Measurements from ENCODE around the gene TMEM232.
"Not testable (repeated sequence)": the region's sequence is repeated elsewhere in the genome, so short reads cannot be mapped to it uniquely, and the experiment has no call there.

TMEM232 gene

DNA sequence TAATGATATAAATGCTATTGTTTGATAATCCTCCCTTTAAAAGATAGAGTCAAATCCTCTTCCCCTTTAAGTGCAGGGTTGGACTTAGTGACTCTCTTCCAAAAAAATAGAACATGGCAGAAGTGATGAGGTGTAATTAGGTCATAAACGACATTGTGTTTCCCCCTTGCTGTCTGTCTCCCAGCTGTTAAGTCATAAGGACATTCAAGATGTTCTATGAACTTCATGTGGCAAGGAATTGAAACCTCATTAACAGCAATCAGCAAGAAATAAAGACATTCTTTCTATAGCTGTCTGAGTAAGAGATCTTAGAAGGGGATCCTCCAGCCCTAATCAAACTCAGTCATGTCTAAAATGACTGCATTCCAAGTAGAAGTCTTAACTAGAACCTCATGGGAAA, 9.1 kb upstream of the TMEM232 start:
- no peak for DNase-seq (ENCODE audit: low spot score)
- TF ChIP-seq, protein P1, sequence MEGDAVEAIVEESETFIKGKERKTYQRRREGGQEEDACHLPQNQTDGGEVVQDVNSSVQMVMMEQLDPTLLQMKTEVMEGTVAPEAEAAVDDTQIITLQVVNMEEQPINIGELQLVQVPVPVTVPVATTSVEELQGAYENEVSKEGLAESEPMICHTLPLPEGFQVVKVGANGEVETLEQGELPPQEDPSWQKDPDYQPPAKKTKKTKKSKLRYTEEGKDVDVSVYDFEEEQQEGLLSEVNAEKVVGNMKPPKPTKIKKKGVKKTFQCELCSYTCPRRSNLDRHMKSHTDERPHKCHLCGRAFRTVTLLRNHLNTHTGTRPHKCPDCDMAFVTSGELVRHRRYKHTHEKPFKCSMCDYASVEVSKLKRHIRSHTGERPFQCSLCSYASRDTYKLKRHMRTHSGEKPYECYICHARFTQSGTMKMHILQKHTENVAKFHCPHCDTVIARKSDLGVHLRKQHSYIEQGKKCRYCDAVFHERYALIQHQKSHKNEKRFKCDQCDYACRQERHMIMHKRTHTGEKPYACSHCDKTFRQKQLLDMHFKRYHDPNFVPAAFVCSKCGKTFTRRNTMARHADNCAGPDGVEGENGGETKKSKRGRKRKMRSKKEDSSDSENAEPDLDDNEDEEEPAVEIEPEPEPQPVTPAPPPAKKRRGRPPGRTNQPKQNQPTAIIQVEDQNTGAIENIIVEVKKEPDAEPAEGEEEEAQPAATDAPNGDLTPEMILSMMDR (IDR thresholded peaks at IDR 0.05; ENCODE audit: extremely low read depth, missing control alignments), result no peak

DNA sequence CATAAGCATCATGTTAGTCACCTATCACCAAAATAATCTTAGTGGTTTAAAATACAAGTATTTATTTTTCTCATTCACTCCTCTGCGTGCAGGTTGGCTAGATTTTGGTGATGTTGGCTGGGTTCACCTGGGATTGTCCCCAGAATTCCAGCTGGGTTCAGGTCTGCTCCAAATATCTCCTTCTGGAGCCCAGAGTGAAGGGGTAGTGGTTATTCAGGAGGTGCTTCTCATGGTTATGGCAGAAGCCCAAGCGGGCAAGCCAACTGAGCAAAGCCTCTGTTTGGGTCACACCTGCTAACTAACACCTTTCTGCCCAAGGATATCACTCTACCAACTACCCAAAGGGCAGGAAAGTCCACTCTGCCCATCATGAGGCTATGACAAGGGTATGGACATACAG, 7.6 kb upstream of the TMEM232 start:
- no peak for DNase-seq (ENCODE audit: low spot score)
- TF ChIP-seq, protein P1 (IDR thresholded peaks at IDR 0.05; ENCODE audit: extremely low read depth, missing control alignments), result no peak

DNA sequence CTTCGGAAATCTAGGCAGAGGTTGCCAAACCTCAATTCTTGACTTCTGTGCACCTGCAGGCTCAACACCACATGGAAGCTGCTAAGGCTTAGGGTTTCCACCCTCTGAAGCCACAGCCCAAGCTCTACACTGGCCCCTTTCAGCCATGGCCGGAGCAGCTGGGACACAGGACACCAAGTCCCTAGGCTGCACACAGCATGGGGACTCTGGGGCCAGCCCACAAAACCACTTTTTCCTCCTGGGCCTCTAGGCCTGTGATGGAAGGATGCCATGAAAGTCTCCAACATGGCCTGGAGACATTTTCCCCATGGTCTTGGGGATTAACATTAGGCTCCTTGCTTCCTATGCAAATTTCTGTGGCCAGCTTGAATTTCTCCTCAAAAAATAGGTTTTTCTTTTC, 5.0 kb upstream of the TMEM232 start:
- not testable (repeated sequence) for DNase-seq (ENCODE audit: low spot score)

DNA sequence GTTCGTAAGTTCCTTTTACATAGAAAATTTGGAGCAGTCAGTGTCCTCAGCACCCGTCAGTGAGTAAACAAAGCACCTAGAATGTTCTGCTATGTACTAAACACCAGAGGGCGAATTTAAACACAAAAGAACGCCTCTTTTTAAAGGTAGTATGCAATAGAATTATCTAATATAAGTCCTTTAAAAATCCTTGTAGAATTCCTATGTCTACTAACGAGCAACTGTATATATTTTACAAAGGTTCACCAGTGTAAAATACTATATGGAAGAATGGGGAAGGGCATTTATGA, 499 bp upstream of the TMEM232 start:
- TF ChIP-seq, protein P1 (IDR thresholded peaks at IDR 0.05; ENCODE audit: extremely low read depth, missing control alignments), result peak; percentile 14
- DNase-seq (ENCODE audit: low spot score), result peak; percentile 23

DNA sequence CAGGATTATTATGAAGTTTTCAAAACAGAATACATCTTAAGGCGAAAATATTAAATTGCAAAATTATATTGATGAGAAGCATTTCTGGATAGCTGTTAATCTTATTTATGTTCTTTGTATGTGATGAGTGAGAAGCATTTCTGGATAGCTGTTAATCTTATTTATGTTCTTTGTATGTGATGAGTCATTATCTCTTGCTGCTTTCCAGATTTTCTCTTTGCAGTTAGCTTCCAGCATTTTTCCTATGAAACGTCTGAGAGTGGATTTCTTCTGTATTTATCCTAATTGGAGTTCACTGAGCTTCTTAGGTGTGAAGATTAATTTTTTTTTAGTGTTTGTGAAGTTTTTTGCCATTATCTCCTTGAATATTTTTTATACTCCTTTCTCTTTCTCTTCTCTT, 8.2 kb downstream of the TMEM232 start:
- no peak for DNase-seq (ENCODE audit: low spot score)
- TF ChIP-seq, protein P1 (IDR thresholded peaks at IDR 0.05; ENCODE audit: extremely low read depth, missing control alignments), result no peak

DNA sequence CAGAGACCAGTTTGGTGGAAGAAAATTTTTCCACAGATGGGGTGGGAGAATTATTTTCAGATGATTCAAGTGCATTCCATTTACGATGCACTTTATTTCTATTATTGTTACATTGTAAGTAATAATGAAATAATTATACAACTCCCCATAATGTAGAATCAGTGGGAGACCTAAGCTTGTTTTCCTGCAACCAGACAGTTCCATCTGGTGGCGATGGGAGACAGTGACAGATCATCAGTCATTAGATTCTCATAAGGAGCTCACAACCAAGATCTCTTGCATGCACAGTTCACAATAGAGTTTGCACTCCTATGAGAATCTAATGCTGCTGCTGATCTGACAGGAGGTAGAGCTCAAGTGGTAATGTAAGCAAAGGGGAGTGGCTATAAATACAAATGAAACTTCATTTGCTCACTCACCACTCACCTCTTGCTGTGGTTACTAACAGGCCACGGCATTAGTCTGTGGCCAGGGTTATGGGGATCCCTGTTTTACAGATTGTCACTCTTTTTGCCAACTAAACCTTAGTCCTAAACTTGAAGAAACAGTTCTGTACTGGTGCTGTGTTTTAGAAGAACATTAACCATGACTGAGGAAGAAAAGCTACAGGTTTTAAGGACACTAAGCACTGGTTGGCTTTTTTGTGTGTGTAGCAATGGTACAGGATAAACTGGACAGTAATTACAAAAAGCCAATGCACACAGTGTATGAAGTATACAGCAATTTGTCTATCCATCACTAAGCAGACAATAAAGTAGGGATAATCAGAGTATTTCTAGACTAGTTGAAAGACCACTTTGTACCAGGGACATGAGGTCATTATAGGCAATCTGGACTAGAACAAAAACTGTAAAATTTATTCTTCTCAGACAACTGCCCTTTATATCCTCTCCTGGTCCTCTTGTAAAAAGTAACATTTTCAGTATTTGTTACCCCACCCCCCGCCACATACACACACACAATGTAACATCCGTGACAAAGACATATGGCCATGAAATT, 9.9 kb downstream of the TMEM232 start:
- DNase-seq (ENCODE audit: low spot score), result no peak
- TF ChIP-seq, protein P1 (IDR thresholded peaks at IDR 0.05; ENCODE audit: extremely low read depth, missing control alignments), result no peak

DNA sequence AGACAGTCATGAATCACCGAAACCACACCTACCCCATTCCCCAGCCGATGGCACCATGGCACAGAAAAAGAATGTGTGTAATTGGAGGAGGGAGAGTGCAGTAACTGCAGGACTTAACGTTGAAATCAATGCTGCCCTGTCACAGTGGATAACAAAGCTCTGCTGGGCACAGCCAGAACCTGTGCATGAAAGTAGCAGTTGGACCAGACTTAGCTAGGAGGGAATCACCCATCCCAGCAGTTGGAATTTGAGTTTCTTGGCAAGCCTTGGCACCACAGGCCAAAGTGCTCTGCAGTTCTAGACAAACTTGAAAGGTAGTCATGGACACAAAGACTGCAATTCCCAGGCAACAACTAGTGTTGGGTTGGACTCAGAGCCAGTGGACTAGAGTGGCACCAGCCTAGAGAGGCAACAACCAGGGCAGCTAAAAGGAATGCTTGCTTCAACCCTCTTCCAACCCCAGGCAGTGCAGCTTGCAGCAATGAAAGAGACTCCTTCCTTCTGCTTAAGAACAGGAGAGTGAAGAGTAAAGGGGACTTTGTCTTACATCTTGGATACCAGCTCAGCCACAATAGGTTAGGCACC, 19.1 kb downstream of the TMEM232 start:
- DNase-seq (ENCODE audit: low spot score), result no peak
- TF ChIP-seq, protein P1 (IDR thresholded peaks at IDR 0.05; ENCODE audit: extremely low read depth, missing control alignments), result no peak
